Activated CD4-positive, alpha-beta T cell treated with anti-CD3 and anti-CD28 coated beads for 48 hours (primary cell): ENCODE data around the gene CFTR.
"Not testable (repeated sequence)": the region's sequence is repeated elsewhere in the genome, so short reads cannot be mapped to it uniquely, and the experiment has no call there.

ENCODE experiments used
- DNase-seq: peaks from one replicate; pipeline ENCODE4 v3.0.0-alpha.2; 2020

The CFTR gene

GRCh38 chr7:117479225-117480054 is at the start of gene CFTR:
Gene CFTR, plus strand, starts transcription at chr7:117480025. Its CDS starts 70 bp downstream, at chr7:117480095.
- DNase-seq: no peak

GRCh38 chr7:117435475-117436043 is 44.3 kb upstream of the CFTR start:
- DNase-seq: no peak

GRCh38 chr7:117444646-117445045 is 35.2 kb upstream of the CFTR start:
- no peak for DNase-seq

GRCh38 chr7:117445206-117445605 is 34.6 kb upstream of the CFTR start:
- no peak for DNase-seq

DNA sequence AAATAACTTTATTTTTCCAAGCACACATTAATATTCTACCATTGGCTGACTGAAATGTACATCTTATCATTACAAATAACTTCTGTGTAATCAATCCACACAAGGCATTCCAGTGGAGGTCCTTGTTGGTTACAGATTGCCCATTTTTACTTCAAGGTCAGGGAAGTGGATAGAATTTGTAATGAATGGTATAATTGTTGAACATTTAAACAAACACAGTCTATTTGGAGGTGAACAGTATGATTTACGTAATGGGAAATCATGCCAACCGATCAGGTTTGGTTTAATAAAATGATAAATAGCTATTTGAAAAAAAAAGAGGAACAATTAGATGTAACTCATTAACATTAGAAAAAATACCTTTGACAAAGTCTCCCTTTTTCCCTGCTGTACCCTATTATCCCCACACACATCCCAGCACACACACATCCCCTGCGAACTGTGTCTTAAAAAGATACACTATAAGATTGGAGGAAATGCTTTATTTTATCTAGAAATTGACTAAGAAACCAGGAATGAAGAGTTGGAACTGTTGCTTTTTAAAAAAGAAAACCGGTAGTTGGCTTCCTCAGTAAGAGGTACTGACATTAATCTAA is 33.5 kb upstream of the CFTR start:
- DNase-seq: no peak

GRCh38 chr7:117448655-117449054 is 31.2 kb upstream of the CFTR start:
- no peak for DNase-seq

- no peak for DNase-seq
These were observed 20.7 kb upstream of the CFTR start for GRCh38 chr7:117458977-117459583.

- DNase-seq: no peak
These were observed 20.1 kb upstream of the CFTR start for GRCh38 chr7:117459735-117460134.

DNA sequence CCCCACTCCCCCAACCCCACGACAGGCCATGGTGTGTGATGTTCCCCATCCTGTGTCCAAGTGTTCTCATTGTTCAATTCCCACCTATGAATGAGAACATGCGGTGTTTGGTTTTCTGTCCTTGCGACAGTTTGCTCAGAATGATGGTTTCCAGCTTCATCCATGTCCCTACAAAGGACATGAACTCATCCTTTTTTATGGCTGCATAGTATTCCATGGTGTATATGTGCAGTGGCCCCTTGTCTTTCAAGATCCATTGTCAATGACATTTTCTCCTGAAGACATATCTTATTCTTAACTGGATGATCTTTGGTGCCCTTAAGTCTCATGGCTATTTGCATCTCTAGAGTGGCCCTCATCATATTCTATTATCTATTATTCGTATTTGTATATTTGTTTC is 19.0 kb upstream of the CFTR start:
- DNase-seq: not testable (repeated sequence)

GRCh38 chr7:117468174-117468573 is 11.7 kb upstream of the CFTR start:
- DNase-seq: no peak

GRCh38 chr7:117470777-117471176 is 9.0 kb upstream of the CFTR start:
- no peak for DNase-seq

DNA sequence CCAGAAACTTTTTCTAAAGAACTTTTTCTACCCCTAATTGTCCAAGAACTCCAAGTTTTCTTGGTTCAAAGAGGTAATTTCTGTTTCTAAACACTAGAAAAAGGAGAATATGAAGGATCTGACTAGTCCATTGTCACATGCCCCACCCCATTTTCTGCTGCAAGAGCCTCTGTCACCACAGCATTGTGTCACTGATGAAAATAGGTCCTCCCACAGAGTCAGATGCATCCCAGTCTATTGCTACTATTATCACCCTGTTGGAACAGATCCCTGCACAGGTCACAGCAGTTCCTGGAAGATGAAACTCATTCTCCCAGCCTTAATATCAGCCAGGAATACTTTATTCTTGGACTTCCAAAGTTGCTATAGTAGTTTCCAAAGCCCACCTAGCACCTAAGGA is 7.5 kb upstream of the CFTR start:
- DNase-seq: no peak

DNA sequence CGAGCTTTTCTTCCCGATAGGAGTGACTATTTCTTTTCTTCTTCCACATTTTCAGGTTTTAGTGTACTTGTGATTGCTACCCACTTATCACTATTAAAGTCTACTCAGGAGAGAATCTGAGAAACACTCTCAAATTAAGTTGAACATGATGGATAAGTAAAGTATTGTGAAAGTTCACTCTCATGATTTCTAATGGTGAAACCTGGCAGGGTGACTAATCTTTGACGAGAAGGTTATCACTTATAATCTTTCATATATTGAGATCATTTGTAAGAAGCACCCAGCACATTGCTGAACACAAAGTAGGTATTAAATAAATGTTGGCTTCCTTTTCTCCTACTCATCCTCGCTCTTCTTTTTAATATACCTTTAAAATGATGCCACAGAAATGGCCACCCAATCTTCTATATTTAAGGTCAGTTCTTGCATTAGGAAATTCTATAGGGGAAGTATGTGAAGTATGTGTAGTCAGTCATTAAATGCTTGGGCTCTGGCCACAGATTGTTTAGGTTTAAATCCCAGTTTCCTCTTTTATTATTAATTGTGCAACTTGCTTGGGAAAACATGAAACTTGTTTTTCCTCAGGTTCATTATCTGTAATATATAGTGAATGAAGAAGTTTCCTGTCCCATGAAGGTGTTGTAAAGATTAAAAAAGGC is 3.1 kb upstream of the CFTR start:
- DNase-seq: no peak

GRCh38 chr7:117478836-117479224 is 995 bp upstream of the CFTR start:
- no peak for DNase-seq

DNA sequence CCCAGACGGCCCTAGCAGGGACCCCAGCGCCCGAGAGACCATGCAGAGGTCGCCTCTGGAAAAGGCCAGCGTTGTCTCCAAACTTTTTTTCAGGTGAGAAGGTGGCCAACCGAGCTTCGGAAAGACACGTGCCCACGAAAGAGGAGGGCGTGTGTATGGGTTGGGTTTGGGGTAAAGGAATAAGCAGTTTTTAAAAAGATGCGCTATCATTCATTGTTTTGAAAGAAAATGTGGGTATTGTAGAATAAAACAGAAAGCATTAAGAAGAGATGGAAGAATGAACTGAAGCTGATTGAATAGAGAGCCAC is 184 bp downstream of the CFTR start:
- no peak for DNase-seq

DNA sequence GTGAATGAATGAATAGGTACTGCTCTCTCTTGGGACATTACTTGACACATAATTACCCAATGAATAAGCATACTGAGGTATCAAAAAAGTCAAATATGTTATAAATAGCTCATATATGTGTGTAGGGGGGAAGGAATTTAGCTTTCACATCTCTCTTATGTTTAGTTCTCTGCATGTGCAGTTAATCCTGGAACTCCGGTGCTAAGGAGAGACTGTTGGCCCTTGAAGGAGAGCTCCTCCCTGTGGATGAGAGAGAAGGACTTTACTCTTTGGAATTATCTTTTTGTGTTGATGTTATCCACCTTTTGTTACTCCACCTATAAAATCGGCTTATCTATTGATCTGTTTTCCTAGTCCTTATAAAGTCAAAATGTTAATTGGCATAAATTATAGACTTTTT is 1.2 kb downstream of the CFTR start:
- DNase-seq: no peak

DNA sequence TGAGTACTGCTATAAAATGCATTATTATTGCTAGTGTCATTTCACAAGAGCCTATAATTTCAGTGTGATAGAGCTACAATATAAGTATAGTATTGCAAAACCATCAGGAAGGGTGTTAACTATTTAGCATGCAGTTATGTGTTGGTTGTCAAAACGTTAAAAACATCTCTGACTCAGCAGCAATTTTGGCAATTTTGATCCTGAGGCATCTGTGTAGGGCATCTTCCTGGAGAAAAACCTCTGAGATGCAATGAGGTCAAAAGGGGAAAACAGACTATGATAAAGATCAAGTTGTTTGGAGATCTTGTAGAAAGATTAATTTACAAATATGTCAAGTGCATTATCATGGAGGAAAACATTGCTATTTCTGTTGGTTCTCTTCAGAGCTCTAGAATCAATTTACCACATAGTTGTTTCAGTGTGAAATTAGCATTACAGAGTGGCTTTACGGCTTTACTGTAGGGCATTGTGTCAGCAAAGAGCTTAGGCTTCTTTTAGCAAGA is 5.3 kb downstream of the CFTR start:
- DNase-seq: no peak

DNA sequence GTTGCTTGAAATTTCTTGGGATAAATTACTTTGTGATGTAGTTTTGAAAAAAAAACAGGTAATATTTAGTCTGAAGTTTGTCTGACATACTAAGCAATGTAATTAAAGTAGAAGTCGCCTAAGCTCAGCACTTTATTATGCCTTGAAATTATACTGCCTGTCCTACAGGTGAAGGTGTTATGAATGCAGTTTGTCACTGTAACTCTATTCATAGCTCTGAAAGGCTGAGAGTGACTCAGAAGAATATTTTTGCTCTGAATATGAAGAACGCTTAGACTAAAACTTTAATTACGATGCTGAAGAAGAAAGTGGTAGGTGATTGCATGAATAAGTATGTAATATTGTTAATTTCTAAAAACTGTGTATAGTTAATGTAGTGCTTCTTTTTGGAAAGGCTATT is 9.2 kb downstream of the CFTR start:
- no peak for DNase-seq

- DNase-seq: no peak
These were observed 9.6 kb downstream of the CFTR start for GRCh38 chr7:117489430-117489829.

- DNase-seq: no peak
These were observed 10.1 kb downstream of the CFTR start for GRCh38 chr7:117489911-117490310.

DNA sequence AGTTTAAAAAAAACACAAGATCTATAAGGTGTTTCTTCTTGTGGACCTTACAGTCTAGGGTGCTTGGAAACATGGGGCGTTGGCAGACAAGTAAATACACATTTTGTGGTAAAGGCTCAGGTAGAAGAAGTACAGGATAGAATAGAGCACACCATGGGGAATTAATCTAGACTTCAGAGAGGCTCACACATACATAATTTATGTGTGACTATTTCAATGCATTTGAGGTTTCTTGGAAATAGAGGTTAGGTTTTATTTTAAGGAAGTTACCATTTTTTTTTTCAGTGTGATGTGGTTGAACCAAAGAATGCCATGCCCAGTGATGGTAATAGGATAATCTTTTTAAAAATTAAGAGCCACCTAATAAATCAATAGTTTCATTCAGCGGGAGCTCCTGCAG is 12.8 kb downstream of the CFTR start:
- DNase-seq: no peak

DNA sequence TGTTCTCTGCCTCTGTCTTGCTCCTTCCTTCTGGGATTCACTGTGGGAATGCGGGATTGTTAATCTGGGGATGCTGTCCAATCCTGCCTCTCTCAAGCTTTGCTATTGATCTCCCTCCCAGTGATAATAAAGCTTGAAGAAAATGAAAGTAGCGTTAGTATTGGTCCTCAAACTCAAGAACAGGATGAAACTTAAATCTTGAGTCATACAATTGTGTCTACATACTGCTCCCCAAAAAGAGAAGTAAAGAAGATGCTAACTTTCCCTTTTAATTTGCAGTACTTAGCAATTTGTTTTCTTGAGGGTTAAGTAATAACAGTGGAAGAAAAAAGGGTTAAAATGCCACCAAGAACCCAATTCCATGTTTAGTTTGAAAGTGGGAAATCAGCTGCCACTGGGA is 13.6 kb downstream of the CFTR start:
- DNase-seq: no peak

- DNase-seq: no peak
These were observed 15.5 kb downstream of the CFTR start for GRCh38 chr7:117495308-117495707.
